T-helper 2 cell (primary cell): ENCODE data around the gene MCU.
"Not testable (repeated sequence)": the region's sequence is repeated elsewhere in the genome, so short reads cannot be mapped to it uniquely, and the experiment has no call there.

Experiments used
- DNase-seq, 5 experiments: peaks; one replicate each; pipeline versions ENCODE4 v3.0.0 to v3.0.0-alpha.2; 2012 to 2022
- total RNA-seq, 2 donors: gene quantifications; one replicate each; lab custom pipeline; 2026; lab: John Stamatoyannopoulos, UW

Gene MCU, protein sequence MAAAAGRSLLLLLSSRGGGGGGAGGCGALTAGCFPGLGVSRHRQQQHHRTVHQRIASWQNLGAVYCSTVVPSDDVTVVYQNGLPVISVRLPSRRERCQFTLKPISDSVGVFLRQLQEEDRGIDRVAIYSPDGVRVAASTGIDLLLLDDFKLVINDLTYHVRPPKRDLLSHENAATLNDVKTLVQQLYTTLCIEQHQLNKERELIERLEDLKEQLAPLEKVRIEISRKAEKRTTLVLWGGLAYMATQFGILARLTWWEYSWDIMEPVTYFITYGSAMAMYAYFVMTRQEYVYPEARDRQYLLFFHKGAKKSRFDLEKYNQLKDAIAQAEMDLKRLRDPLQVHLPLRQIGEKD
- total RNA-seq = 11.8 to 15.3 reads per million in 2 donors

GRCh38 chr10:72691863-72692743, at the start of gene MCU:
Gene MCU (plus strand): TSS chr10:72692143. CDS start chr10:72692152, 9 bp downstream.
- peak; percentile 81 to 94 (median 89) for DNase-seq

- DNase-seq = no peak
Observed at GRCh38 chr10:72642318-72642717, 49.6 kb upstream of the MCU start.

- no peak for DNase-seq
Observed at GRCh38 chr10:72645263-72645858, 46.6 kb upstream of the MCU start.

GRCh38 chr10:72646971-72647370, 45.0 kb upstream of the MCU start:
- not testable (repeated sequence) for DNase-seq

DNA sequence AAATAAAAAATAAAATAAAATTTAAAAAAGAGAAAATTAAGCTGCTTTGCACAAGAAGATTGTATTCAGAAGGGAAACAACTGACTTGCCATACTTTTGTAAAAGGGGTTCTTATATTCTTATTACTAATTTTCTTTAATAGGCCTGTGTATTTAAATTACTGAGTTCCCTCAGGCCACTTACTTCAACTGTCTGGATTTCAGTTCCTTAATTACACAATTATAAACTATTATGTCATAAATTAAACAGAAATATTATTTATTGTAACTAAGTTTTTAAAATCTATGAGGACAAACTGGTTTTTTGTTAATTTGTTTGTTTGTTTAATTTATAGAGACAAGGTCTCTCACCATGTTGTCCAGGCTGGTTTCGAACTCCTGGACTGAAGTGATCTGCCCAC, 43.6 kb upstream of the MCU start:
- DNase-seq = no peak

DNA sequence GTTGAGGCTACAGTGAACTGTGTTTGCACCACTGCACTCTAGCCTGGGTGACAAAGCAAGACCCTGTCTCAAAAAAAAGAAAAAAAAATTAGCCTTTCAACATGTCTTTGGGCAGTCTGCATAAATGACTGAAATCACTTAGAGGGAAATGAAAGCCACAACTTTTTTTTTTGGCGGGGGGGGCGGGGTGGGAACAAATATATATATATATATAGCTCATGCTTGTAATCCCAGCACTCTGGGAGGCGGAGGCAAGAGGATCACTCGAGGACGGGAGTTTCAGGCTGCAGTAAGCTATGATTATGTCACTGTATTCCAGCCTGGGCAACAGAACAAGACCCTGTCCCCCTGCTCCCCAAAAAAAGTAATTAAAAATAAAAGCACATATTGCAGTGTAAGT, 42.7 kb upstream of the MCU start:
- DNase-seq = no peak

DNA sequence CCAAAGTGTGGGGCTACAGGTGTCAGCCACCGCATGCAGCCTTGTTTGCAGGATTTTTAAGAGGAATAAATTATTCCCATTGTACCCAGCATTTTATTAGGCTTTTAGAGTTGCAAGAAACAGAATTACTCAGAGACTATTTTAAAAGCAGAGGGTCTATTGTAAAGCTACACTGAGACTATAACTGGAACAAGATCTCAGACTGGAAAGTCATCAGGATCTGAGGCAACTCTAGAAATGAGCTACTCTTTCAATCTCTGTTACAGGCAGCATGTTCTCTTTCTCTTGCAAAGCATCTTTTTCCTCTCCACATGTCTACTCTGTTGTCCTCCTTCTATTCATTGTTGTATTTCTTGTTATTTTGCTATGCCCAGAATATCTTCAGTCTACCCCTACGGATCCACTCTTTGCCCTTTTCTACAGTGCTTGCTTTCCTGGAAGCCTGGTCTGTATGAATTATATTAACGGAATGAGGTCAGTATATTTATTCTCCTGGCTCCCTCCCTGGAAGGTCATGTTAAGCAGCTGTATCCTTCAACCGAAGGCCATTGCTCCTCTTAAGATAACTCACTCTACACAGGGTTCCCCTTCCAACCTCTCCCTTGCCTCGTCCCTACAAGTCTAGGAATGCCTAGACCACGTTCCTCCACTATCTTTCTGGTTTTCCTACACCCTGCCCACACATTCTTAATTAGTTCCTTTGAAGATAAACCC, 38.4 kb upstream of the MCU start:
- no peak for DNase-seq

DNA sequence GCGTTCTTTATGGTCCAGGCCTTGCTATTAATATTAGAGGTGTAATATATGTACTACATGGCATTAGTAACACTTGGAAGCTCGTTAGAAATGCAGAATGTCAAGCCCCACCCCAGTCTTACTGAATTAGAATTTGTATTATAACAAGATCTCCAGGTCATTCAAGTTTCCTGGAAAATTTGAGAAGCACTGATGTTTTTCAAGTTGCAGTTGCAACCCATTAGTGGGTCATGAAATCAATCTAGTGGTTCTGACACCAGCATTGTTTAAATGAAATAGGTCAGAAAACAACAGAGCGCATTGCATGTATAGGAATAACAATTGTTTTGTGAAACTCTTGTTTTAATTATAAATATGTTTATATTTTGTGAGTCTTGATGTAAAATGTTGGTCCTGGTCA, 37.2 kb upstream of the MCU start:
- DNase-seq = no peak

- DNase-seq = no peak
Observed at GRCh38 chr10:72658696-72659400, 33.1 kb upstream of the MCU start.

GRCh38 chr10:72659694-72660093, 32.2 kb upstream of the MCU start:
- no peak for DNase-seq

DNA sequence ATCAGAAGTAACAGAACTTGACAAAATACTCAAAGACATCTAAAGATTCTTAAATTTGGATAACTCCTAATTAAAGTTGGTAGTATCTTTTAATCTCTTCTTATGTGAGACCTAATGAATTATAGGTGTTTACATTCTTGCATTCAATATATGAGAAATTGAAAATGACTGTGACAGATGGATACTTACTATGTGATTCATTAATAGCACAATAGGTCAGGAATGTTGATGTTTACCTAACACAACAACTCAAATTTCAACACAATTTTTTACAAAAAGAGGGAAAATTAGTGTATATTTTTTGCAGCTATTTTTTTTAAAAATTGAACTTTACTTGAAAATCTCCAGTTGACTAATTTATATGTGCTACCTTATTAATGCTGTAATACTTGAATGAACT, 31.7 kb upstream of the MCU start:
- DNase-seq = no peak

- no peak for DNase-seq
Observed at GRCh38 chr10:72661431-72661830, 30.5 kb upstream of the MCU start.

DNA sequence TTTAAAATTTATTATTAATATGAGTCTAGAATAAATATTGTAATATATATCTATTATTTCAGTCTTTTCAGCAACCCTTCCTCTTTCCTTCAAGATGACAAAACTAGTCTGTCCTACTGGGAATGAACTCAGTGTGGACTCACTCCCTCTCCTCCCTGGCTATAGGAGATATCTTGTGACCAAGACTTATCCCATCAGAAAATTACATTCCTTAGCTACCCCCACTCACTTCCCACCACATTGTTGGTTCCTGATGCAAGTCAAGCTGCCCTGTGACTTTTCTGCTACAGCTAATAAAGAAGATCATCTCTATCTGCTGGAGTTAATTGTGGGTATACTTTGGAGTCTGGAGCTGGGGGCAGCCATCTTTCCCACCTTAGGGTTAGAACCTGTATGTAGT, 28.0 kb upstream of the MCU start:
- DNase-seq = no peak

DNA sequence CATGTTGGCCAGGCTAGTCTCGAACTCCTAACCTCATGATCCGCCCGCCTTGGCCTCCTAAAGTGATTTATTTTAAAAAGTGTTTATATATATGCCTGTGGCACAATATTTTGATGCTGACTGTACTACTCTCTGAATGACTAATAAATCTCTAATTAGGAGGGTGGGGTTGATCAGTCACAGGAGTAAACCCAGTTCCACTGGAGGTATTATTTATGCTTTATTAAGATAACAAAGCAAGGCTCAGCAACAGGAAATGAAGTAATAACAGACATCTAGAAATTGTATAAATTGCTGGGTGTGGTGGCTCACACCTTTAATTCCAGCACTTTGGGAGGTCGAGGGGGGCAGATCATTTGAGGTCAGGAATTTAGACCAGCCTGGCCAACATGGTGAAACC, 26.0 kb upstream of the MCU start:
- no peak for DNase-seq

DNA sequence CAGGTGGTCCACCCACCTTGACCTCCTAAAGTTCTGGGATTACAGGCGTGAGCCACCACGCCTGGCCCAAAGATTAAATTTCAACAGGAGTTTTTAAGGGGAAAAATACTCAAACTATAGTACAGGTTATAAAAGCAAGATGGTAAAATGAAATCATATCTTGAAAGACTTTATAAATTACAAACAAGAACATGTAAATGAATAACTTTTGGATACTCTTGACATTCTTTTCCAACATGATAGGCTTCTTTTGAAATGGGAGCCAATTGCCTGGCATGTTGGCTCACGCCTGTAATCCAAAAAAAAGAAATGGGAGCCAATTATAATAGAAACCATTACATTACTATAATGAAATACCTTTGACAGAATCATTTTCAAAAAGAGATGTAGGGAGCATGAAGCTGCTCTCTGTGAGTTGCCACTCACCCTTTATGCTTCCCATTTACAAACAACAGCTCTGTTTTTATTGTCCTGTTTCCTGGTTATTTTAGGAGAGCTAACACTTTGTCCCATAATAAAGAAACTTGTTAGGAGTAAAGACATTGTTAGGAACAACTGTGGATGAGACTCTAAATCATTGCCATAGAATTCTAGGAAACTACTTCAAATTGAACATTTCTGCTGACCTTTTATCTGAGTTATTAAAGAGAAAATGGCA, 24.6 kb upstream of the MCU start:
- DNase-seq = no peak

DNA sequence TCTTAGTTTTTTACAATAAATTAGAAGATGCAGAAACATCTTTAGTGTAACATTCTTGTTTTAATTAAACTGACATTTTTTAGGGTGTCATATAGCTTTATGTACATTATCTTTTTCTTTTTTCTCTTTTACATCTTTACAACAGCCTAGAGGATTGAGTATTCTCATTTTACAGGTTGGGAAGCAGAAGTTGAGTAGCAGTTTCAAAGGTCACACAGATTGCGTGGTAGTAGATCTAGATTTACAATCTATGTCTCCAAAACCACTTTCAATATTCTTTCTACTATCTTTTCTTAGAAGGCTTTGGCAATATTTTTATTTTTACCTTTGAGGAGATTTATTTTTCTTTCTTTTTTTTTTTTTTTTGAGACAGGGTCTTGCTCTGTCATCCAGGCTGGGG, 18.7 kb upstream of the MCU start:
- DNase-seq = no peak

DNA sequence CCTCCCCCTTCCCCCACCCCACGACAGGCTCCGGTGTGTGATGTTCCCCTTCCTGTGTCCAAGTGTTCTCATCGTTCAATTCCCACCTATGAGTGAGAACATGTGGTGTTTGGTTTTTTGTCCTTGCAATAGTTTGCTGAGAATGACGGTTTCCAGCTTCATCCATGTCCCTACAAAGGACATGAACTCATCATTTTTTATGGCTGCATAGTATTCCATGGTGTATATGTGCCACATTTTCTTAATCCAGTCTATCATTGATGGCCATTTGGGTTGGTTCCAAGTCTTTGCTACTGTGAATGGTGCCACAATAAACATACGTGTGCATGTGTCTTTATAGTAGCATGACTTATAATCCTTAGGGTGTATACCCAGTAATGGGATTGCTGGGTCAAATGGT, 17.8 kb upstream of the MCU start:
- DNase-seq = not testable (repeated sequence)

DNA sequence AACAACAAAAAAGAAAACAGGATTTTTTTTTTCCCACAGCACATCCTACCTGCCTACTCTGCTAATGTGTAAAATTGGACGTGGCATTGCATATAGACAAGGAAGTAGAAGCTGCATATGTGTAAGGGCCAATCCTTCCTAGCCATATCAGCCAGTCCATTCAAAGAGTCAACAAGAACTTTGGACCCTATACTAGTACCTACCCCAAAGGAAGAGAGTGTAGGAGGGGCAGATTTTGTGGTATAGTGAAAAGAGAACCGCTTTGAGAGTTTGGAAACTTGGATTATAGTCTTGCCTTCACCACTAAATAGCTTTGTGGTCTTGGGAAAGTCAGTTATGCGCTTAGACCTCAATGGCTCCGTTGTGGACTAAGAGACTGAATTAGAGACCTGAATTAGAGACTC, 12.1 kb upstream of the MCU start:
- DNase-seq = no peak

- no peak for DNase-seq
Observed at GRCh38 chr10:72682638-72683037, 9.3 kb upstream of the MCU start.

DNA sequence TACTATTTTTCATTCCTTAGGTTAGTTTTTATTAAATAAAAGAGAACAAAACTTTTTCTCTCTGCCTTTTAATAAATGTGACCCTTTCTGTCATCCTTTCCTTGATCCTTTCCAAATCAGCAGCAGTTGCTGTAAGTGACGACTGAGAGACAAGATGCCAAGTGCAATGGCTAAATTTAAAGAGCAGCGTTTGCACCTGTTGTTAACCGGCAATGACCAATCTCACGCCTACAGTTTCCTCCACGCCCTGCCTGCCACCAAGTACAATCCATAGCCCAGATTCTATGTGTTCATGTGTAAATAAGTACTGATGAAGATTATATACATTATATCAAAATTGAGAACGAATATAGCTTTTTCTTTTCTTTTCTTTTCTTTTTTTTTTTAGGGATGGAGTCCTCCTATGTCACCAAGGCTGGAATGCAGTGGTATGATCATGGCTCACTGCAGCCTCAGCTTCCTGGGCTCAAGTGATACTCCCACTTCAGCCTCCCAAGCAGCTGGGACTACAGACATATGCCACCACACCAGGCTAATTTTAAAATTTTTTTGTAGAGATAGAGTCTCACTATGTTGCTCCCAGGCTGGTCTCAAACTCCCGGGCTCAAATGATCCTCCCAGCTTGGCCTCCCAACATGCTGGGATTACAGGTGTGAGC, 6.5 kb upstream of the MCU start:
- DNase-seq = no peak

DNA sequence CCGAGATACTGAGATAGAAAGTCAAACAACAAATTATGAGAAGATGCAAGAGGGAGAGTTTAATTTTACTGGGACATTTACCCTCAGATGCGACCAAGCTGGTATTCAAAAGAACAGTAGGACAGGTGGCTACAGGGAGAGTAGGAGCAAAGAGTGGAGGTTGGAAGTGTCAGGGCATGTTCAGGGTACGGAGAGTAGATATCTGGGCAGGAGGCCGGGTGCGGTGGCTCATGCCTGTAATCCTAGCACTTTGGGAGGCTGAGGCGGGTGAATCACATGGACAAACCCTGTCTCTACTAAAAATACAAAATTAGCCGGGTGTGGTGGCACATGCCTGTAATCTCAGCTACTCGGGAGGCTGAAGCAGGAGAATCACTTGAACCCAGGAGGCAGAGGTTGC, 5.5 kb upstream of the MCU start:
- DNase-seq = not testable (repeated sequence)
